Calu3 (cell line): ENCODE results near the gene ATP5F1D. TPM values are rescaled to one million over a fixed set of nuclear protein-coding genes. Genes with fewer than 3 reads are reported as not detected.
"Not testable (repeated sequence)": the region's sequence is repeated elsewhere in the genome, so short reads cannot be mapped to it uniquely, and the experiment has no call there.

Experiments used
- Bru-seq: library from RNA; stranded (reverse); fragments of 400-500 nt; gene quantifications from one replicate; lab custom pipeline; 2021; lab: Mats Ljungman, UMichigan
- BruChase-seq, 2 experiments: library from RNA; stranded (reverse); fragments of 400-500 nt; gene quantifications; one replicate each; lab custom pipeline; 2021; lab: Mats Ljungman, UMichigan
- BruUV-seq: library from RNA; stranded (reverse); fragments of 400-500 nt; replicated peaks from 2 replicates; lab custom pipeline; 2021; lab: Mats Ljungman, UMichigan
- CTCF ChIA-PET: fragments of 300-600 bp; sonication (Branson Sonifier 250); formaldehyde crosslinking; loops from one replicate; lab custom pipeline; 2022; ENCODE audit warnings: antibody characterized with exemption; lab: Charles Lee
- DNase-seq: peaks from one replicate; pipeline ENCODE4 v3.0.0; 2022
- H3K27ac Mint-ChIP-seq: one replicate; pipeline ENCODE4 v1.8.0; 2022; ENCODE audit warnings: mixed read lengths; ENCODE audit not compliant: unreplicated experiment
- H3K27me3 Mint-ChIP-seq: one replicate; pipeline ENCODE4 v1.8.0; 2022; ENCODE audit warnings: mixed read lengths; ENCODE audit not compliant: unreplicated experiment
- H3K36me3 Mint-ChIP-seq: one replicate; pipeline ENCODE4 v1.8.0; 2022; ENCODE audit warnings: mild to moderate bottlenecking, moderate library complexity, mixed read lengths; ENCODE audit not compliant: insufficient read depth, unreplicated experiment
- H3K4me1 Mint-ChIP-seq: one replicate; pipeline ENCODE4 v1.8.0; 2022; ENCODE audit warnings: mild to moderate bottlenecking, low read depth, mixed read lengths; ENCODE audit not compliant: unreplicated experiment
- H3K4me3 Mint-ChIP-seq: one replicate; pipeline ENCODE4 v1.8.0; 2022; ENCODE audit warnings: mild to moderate bottlenecking, low read depth, moderate library complexity, mixed read lengths; ENCODE audit not compliant: unreplicated experiment
- H3K9me3 Mint-ChIP-seq: one replicate; pipeline ENCODE4 v1.8.0; 2022; ENCODE audit warnings: low read depth, mixed read lengths; ENCODE audit not compliant: unreplicated experiment
- intact Hi-C: fragments of 100-400 bp; cut with micrococcal nuclease; formaldehyde crosslinking; loops from one replicate; pipeline ENCODE4 v1.10.0; 2022; ENCODE audit not compliant: unreplicated experiment
- long read RNA-seq: library from polyadenylated mRNA; stranded (forward); transcript quantifications from one replicate; pipeline ENCODE4 v2.0.0, GENCODE V29; 2022
- total RNA-seq: library from RNA; stranded (reverse); gene quantifications from 2 replicates; pipeline ENCODE4 v1.2.3, GENCODE V29; 2022
- TF ChIP-seq, protein P1 (sequence below): fragments of 200-600 bp; IDR thresholded peaks from one replicate; pipeline ENCODE4 v1.8.0; 2022; ENCODE audit warnings: antibody characterized with exemption; ENCODE audit not compliant: unreplicated experiment

ATP5F1D gene
- total RNA-seq (86.6 and 91.8 TPM in 2 replicates), Bru-seq, nascent RNA (percentile 63 among the genes with signal in this experiment), BruChase-seq, experiment 1, labeled RNA remaining after a 6-hour chase (percentile 74 among the genes with signal in this experiment), BruChase-seq, experiment 2, labeled RNA remaining after a 2-hour chase (percentile 66 among the genes with signal in this experiment)
- long read RNA-seq, transcript ATP5F1D-202 (5 exons, 704 nt) = major isoform, 91 of 196 reads
- long read RNA-seq, transcript ATP5F1D-201 (4 exons, 997 nt) = minor isoform, 52 of 196 reads
- long read RNA-seq, partial matches to known transcripts = 47 of 196 reads
- long read RNA-seq, other reads (novel, unspliced or antisense) = 0 of 196 reads

GRCh38 chr19:1241417-1242095 lies at the start of gene ATP5F1D:
TSS of gene ATP5F1D (plus strand) at chr19:1241751. CDS start at chr19:1241851, 100 bp downstream.
- BruUV-seq = no TSS peak
- CTCF ChIA-PET = interaction anchor here (1.2 kb wide), 1 partner anchor 25 kb away, joined by 3 read pairs; no protein-coding TSS in a partner anchor
- H3K27me3 Mint-ChIP-seq = no peaks in the 10 kb centered on the region
- H3K36me3 Mint-ChIP-seq = peaks cover 30% of the 10 kb centered on the region
- peak within 1 kb of the TSS; percentile 74 for H3K27ac Mint-ChIP-seq
- H3K4me3 Mint-ChIP-seq = peak within 1 kb of the TSS; percentile 75
- intact Hi-C loops = no loop called here
- peaks cover 24% of the 10 kb centered on the region for H3K4me1 Mint-ChIP-seq
- TF ChIP-seq, protein P1, sequence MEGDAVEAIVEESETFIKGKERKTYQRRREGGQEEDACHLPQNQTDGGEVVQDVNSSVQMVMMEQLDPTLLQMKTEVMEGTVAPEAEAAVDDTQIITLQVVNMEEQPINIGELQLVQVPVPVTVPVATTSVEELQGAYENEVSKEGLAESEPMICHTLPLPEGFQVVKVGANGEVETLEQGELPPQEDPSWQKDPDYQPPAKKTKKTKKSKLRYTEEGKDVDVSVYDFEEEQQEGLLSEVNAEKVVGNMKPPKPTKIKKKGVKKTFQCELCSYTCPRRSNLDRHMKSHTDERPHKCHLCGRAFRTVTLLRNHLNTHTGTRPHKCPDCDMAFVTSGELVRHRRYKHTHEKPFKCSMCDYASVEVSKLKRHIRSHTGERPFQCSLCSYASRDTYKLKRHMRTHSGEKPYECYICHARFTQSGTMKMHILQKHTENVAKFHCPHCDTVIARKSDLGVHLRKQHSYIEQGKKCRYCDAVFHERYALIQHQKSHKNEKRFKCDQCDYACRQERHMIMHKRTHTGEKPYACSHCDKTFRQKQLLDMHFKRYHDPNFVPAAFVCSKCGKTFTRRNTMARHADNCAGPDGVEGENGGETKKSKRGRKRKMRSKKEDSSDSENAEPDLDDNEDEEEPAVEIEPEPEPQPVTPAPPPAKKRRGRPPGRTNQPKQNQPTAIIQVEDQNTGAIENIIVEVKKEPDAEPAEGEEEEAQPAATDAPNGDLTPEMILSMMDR = no peak
- peak; percentile 87 for DNase-seq
- H3K9me3 Mint-ChIP-seq = no peaks in the 10 kb centered on the region

DNA sequence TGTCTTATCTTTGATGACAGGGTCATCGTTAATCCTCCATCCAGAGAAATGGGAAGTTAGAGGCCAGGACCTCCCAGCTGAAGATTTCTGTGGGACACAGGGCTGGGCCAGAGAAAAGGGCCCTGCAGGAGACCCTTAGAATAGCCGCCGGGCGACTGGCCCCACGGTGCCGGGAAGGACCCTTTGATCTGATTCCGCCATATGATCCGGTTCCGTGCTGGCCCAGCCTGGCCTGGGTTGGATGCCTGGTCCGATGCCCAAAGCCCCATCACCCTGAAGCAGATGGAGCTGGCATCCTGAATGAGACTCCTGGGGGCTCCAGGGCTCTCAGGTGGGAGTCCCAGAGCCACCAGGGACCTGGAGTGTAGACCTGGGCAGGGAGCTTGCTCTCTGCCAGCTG lies 42.0 kb upstream of the ATP5F1D start:
- H3K9me3 Mint-ChIP-seq = no peaks in the 10 kb centered on the region
- CTCF ChIA-PET = no interaction called here
- no peak overlapping the region for H3K4me3 Mint-ChIP-seq

GRCh38 chr19:1200614-1201013 lies 40.9 kb upstream of the ATP5F1D start:
- H3K27me3 Mint-ChIP-seq, DNase-seq, CTCF ChIA-PET: not testable (repeated sequence)

More for the DNA sequence above, 42.0 kb upstream of the ATP5F1D start:
- intact Hi-C loops = no loop called here
- Mint-ChIP-seq H3K36me3 (peaks cover 1% of the 10 kb centered on the region), H3K4me1 (peaks cover 13% of the 10 kb centered on the region), H3K27ac (no peak overlapping the region), H3K27me3 (no peaks in the 10 kb centered on the region)
- DNase-seq = no peak
- TF ChIP-seq, protein P1 = no peak
- BruUV-seq = no TSS peak

DNA sequence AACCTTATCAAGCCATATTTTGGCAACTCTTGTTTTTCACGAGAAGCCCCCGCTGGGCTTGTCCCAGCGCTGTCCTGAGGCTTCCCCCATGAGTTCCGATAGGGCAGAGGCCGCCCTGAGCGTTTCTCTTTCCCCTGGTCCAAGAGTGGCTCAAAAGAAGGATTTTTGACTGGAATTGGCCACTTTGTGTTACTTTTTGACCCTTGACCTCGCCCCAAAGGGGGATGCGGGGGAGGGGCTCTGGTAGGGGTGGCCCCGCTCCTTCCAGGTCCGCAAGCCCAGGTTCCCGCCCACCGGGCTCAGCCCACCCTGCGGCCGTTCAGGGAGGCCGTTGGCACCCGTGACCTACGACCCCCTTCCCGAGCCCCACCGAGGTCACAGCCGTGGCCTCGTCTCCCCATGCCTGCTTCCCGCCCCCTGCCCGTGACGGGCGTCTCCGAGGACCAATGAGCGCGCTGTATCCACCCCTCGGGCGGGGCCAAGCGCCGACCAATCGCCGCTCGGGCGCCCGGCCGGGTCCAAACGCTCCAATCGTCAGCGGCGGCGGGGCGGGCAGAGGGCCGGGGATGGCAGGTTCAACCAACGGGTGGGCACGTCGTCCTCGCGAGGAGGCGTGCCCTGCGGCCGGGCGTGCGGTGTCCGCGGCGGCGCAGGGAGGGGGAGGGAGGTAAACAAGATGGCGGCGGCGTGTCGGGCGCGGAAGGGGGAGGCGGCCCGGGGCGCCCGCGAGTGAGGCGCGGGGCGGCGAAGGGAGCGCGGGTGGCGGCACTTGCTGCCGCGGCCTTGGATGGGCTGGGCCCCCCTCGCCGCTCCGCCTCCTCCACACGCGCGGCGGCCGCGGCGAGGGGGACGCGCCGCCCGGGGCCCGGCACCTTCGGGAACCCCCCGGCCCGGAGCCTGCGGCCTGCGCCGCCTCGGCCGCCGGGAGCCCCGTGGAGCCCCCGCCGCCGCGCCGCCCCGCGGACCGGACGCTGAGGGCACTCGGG lies 36.1 kb upstream of the ATP5F1D start, which contains the start of gene STK11:
Gene STK11, plus strand, starts transcription at position 665 of the 986 bp plus-strand sequence. CDS start 1,136 bp downstream, outside the sequence.
- Mint-ChIP-seq H3K4me1 (peaks cover 13% of the 10 kb centered on the region), H3K9me3 (no peaks in the 10 kb centered on the region), H3K36me3 (peaks cover 44% of the 10 kb centered on the region), H3K27ac (peak within 1 kb of the TSS; percentile 76), H3K4me3 (peak within 1 kb of the TSS; percentile 87), H3K27me3 (no peaks in the 10 kb centered on the region)
- no TSS peak for BruUV-seq
- TF ChIP-seq, protein P1 = no peak
- DNase-seq = peak; percentile 98
- CTCF ChIA-PET = no interaction called here
- intact Hi-C loops = no loop called here

More at GRCh38 chr19:1200614-1201013, 40.9 kb upstream of the ATP5F1D start:
- BruUV-seq, intact Hi-C loops, H3K27ac Mint-ChIP-seq, H3K9me3 Mint-ChIP-seq, H3K4me3 Mint-ChIP-seq: not testable (repeated sequence)
- Mint-ChIP-seq H3K4me1 (peaks cover 13% of the 10 kb centered on the region), H3K36me3 (peaks cover 12% of the 10 kb centered on the region)
